Glutamatergic neuron (in vitro differentiated cells): ENCODE results near the gene DOK5. TPM values are rescaled to one million over a fixed set of nuclear protein-coding genes. Genes with fewer than 3 reads are reported as not detected.
A peak's percentile ranks its signal among the peaks of the same experiment; 100 is the strongest.

ENCODE experiments used
- DNase-seq: peaks from one replicate; pipeline ENCODE4 v3.0.0; 2022
- H3K27ac Mint-ChIP-seq: one replicate; pipeline ENCODE4 v1.8.0; 2020; ENCODE audit warnings: mild to moderate bottlenecking, mixed read lengths, inconsistent platforms; ENCODE audit not compliant: unreplicated experiment
- H3K27me3 Mint-ChIP-seq: one replicate; pipeline ENCODE4 v1.8.0; 2020; ENCODE audit warnings: mild to moderate bottlenecking, moderate library complexity, mixed read lengths, inconsistent platforms; ENCODE audit not compliant: unreplicated experiment
- H3K36me3 Mint-ChIP-seq: one replicate; pipeline ENCODE4 v1.8.0; 2020; ENCODE audit warnings: mild to moderate bottlenecking, mixed read lengths, inconsistent platforms; ENCODE audit not compliant: unreplicated experiment
- H3K4me1 Mint-ChIP-seq: one replicate; pipeline ENCODE4 v1.8.0; 2020; ENCODE audit warnings: mild to moderate bottlenecking, low read depth, mixed read lengths, inconsistent platforms; ENCODE audit not compliant: unreplicated experiment
- H3K4me3 Mint-ChIP-seq: one replicate; pipeline ENCODE4 v1.8.0; 2020; ENCODE audit warnings: mild to moderate bottlenecking, mixed read lengths, inconsistent platforms; ENCODE audit not compliant: unreplicated experiment
- H3K9me3 Mint-ChIP-seq: one replicate; pipeline ENCODE4 v1.8.0; 2020; ENCODE audit warnings: mild to moderate bottlenecking, moderate library complexity, mixed read lengths, inconsistent platforms; ENCODE audit not compliant: unreplicated experiment
- total RNA-seq: library from RNA; stranded (reverse); fragmentation: NEBNext Ultra II Directional; extraction: Animal tissue kit (Norgen Biotek cat#: 25700); gene quantifications from one replicate; pipeline ENCODE4 v1.2.1, GENCODE V29; 2021; ENCODE audit not compliant: unreplicated experiment
- TF ChIP-seq, protein P1 (sequence below): fragments of 200-600 bp; sonication (generic); IDR thresholded peaks from one replicate; pipeline ENCODE4 v1.5.0; 2021; ENCODE audit not compliant: partially characterized antibody, unreplicated experiment

DOK5 gene
- total RNA-seq, 1 donor from 2014 or later: 30.8 TPM

DNA sequence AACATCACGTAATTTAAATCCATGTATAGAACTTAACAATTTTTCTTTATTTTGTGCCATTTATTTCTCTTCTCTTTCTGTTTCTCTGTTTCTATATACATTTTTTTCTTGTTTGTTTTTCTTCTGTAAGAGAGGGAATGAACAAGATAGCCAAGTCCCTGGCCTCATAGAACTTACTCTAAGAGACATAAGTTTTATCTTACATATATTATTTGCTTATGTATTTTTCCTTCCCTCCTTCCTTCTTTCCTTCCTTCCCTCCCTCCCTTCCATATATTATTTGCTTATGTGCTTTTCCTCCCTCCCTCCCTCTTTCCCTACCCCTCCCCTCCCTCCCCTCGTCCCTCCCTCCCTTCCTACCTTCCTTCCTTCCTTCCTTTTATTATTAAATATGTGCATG is 13.0 kb downstream of the DOK5 start:
- no peaks in the 10 kb centered on the region for H3K9me3 Mint-ChIP-seq
- TF ChIP-seq, protein P1, sequence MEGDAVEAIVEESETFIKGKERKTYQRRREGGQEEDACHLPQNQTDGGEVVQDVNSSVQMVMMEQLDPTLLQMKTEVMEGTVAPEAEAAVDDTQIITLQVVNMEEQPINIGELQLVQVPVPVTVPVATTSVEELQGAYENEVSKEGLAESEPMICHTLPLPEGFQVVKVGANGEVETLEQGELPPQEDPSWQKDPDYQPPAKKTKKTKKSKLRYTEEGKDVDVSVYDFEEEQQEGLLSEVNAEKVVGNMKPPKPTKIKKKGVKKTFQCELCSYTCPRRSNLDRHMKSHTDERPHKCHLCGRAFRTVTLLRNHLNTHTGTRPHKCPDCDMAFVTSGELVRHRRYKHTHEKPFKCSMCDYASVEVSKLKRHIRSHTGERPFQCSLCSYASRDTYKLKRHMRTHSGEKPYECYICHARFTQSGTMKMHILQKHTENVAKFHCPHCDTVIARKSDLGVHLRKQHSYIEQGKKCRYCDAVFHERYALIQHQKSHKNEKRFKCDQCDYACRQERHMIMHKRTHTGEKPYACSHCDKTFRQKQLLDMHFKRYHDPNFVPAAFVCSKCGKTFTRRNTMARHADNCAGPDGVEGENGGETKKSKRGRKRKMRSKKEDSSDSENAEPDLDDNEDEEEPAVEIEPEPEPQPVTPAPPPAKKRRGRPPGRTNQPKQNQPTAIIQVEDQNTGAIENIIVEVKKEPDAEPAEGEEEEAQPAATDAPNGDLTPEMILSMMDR: no peak
- H3K27me3 Mint-ChIP-seq: no peaks in the 10 kb centered on the region
- no peak for DNase-seq
- H3K36me3 Mint-ChIP-seq: no peaks in the 10 kb centered on the region
- no peak overlapping the region for H3K4me3 Mint-ChIP-seq
- no peak overlapping the region for H3K27ac Mint-ChIP-seq
- no peaks in the 10 kb centered on the region for H3K4me1 Mint-ChIP-seq

DNA sequence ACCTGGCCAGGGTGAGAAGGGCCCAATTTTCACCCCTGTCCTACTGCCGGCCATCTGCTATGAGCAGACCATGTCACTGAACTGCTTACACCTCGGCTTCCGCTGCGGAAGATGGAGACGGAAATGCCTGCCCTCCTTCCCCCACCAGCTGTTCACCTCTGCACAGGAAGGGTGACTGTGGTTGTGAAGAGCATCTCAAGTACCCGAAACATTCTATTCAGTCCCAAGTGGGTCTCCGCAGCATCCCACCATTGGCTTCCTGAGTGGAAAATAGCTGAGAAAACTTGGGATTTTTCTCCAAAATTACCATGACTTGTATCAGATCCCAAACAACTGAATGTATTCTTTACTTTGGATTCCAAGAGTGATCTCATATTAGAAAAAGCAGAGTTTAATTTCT is 16.1 kb downstream of the DOK5 start:
- Mint-ChIP-seq H3K36me3 (no peaks in the 10 kb centered on the region), H3K27ac (no peak overlapping the region), H3K27me3 (peaks cover 1% of the 10 kb centered on the region), H3K4me1 (no peaks in the 10 kb centered on the region), H3K4me3 (no peak overlapping the region), H3K9me3 (no peaks in the 10 kb centered on the region)
- TF ChIP-seq, protein P1: no peak
- peak; percentile 19 for DNase-seq

DNA sequence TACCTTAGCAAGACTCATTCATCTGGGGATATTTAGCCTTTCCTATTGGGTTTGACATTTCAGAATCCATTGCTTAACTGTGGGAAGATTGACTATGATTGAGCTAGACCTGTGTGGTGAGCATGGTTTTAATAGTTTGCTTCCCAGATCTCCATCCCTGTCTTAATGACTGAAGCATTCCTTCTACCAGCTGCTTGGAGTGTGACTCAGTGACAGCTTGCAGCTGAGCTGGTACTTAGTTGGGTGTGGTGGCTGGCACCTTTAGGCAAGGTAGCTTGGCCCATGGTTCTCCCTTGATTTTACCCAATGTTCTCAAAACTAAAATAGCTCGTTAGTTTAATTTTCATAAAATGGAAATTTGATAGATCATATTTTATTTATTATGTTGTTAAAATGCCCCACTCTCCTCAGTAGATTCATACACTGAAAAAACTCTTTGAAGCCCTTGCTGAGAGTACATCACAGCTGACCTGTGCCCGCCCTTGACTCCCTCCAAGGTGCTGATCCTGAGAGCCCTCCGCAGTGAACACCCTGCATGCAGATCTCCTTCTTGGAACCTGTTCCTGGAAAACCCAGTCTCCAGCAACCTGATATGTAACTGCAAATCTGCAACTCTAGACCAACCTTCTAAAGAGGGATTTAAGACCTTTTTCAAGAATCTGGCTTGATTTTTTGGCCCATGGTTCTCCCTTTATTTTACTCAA is 19.1 kb downstream of the DOK5 start:
- Mint-ChIP-seq H3K27me3 (peaks cover 1% of the 10 kb centered on the region), H3K9me3 (no peaks in the 10 kb centered on the region), H3K27ac (no peak overlapping the region), H3K4me3 (no peak overlapping the region), H3K36me3 (no peaks in the 10 kb centered on the region), H3K4me1 (peaks cover 1% of the 10 kb centered on the region)
- DNase-seq: no peak
- TF ChIP-seq, protein P1: no peak

DNA sequence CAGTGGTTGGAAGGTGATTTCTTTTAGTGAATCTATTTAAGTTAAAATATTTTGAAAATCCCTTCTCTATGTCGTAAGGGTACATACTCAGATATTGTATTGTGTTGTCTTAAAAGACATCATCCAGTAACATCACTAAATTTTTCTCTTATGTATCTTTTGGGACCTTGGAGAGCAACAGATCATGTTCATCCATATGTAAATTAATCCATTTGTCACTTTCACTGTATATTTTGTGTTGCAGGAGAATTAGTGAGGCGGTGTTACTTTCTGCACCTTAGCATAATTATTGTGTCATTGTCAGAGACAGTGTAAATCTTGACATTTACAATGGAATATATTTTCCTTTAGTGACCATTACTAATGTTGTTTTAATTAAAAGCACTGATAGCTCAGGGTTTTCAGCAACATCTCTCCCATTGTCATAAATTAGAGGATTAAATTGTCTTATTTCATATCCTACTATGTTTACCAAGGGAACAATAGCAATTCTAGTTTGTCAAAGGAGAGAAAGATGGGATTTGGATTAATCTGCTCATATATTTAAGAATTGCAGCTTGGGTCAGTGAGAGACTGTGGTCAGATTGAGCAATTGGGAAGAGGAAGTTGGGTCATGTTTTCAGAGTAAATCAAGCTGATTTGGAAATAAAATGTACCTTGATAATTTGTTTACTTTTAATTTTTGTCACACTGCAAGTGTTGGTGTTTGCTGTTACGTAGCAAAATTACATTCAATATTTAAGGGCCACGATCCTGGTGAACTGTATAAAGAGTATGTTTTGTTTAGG is 22.7 kb downstream of the DOK5 start:
- Mint-ChIP-seq H3K9me3 (no peaks in the 10 kb centered on the region), H3K27me3 (peaks cover 1% of the 10 kb centered on the region), H3K4me3 (no peak overlapping the region), H3K27ac (no peak overlapping the region), H3K36me3 (no peaks in the 10 kb centered on the region), H3K4me1 (peaks cover 1% of the 10 kb centered on the region)
- DNase-seq: no peak
- TF ChIP-seq, protein P1: no peak

DNA sequence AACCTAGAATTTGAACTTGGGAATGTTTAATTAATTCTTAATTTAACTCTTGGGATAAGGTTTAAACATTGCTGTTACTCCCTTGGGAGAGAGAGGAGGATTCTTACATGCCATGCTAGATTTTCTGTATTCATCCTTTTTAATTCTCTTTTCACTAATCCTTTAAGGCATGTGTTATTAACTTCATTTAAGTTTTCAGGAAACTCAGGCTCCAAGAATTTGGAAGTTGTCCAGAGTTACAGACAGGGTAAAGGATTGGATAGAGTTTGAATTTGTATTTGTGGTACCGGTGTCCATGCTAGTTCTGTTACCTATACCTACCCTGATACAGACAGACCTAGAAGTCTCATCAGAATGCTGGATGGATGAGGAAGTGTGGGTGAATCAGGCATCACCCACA is 23.7 kb downstream of the DOK5 start:
- Mint-ChIP-seq H3K36me3 (peaks cover 2% of the 10 kb centered on the region), H3K4me1 (peaks cover 1% of the 10 kb centered on the region), H3K27me3 (peaks cover under 1% of the 10 kb centered on the region), H3K4me3 (no peak overlapping the region), H3K9me3 (no peaks in the 10 kb centered on the region), H3K27ac (no peak overlapping the region)
- TF ChIP-seq, protein P1: no peak
- DNase-seq: no peak
